ENCODE results near the gene FAT3.

Gene FAT3

DNA sequence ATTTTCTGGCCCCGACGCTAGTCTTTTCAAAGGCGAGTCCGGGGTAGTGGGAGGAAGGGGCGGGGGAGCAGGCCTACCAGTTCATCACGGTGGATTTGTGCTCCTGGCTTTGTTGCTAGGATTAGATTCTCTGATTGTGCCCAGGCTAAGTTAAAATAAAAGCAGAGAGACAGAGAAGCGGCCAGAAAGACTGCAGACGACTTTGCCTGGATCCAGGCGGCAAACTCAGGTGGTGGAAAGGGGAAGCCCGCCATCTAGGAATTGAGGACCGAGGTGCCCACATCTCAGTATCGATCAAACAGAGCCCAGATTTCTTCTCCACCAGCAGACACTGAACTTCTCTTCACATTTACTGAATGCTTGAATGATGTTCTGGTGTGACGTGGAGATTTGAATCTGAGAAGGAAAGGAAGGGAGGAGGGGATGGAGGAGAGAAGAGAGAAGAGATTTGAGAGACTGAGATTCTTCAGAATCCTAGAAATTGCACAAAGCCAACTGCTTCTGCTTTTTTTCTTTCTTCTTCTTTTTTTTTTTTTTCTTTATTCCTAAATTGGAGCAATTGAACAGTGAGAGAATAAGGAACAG, 2.7 kb downstream of the FAT3 start:
- FAIRE-seq (no peak), DNase-seq (ENCODE audit: extremely low spot score, insufficient read length, low read depth) (no peak)

DNA sequence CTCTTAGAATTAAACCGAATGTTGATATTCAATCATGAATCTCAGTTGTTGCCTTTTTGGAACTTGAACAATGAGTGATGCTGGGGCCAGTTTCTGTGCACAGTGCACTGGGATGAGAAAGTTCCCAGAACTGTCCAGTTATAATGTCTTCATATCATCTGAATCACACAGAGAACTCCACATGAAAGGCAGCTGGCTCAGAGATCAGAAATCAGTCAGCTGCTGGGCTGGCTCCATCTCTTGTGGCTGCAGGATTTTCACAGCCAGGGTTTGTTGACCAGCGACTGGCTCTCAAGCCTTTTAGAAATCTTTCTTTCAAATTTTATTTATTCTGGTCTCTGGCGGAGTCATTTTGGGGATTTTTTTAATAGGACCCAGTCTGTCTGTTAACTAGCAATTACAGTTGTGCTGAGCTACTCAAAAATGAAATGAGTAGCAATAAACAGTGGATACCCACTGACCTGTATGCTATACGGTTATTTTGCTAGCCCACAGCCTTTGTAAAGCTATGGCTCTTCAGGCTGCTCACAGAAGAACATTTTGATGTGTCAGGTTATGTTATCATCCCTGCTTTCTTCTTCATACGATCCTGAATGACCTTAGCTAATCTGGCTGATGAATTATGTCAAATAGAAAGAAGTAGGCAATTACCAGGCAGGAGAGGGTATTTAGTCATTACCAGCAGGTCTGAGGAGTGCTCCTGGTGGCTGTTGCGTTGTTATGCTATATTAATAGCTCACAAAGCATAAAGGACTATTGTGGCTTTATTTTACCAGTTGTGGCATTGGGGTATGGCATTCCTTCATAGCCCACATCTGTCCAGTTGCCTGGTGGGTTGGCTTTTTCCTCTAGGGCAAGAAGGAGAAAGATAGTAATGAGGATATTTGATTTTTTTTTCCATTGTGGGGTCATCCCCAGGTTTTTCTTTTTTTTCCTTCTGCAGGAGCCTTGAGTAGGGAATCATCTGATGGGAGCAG, 3.6 kb downstream of the FAT3 start:
- DNase-seq (ENCODE audit: extremely low spot score, insufficient read length, low read depth), result no peak
- FAIRE-seq, result no peak

DNA sequence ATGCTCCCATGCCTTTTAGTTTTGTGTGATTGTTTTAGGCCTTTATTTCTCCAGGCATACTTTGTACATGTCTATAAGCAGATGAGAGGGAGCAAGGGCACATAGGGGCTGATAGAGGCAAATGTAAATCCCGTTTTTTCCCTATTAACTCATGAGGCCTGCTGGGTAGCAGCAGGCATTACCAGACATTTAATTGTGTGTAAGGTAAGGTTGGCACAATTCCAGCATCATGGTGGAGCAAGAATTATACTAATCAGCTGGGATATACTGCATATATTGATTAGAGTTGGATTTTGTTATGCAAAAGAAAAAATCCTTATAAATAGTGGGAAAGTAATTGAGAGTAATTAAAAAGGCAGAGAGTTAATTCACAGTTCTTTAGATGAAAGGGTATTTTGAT, 12.2 kb downstream of the FAT3 start:
- DNase-seq (ENCODE audit: extremely low spot score, insufficient read length, low read depth), result no peak
- no peak for FAIRE-seq

DNA sequence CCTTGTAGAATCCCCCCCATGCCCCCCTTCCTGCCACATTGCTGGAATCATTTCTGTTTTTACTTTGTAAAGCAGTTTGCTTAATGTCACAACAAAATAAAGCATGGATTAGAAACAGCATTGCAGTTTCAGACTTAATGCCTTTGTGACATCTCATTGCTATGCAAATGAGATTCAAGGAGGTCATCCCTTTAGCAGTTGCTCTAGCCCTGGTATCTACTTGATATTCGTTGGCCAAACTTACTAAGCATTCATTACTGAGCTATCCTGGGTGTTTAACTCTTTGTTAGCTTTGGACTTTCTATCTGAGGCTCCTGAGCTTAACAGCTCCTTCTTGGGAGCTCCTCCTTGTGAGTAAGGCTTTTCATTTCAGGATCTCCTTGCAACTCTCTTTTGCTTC, 16.3 kb downstream of the FAT3 start:
- FAIRE-seq, result no peak
- DNase-seq (ENCODE audit: extremely low spot score, insufficient read length, low read depth), result no peak

DNA sequence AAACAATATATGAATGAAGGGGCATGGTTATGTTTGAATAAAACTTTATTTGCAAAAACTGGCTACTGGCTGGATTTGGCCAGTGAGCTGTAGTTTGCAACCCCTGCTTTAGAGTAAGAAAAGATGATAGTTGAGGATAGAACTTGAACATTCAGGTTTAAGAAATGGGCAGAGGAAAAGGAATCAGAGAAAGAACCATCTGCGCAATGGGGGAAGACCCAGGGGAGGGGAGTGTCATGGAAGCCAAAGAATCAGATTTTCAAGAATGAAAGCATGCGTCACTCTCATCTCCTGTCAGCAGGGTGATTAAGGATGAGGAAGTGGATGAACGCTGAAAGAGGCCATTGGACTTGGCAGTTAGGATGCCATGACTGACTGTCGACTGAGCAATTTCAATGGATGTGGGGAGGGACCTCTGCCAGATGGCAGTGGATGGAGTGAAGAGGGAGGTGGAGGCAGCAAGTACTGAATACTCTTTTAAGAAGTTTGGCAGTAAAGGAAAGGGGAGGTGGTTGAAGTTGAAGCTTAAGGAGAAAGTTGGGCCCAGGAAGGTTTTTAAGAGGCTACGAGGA, 21.2 kb downstream of the FAT3 start:
- no peak for DNase-seq (ENCODE audit: extremely low spot score, insufficient read length, low read depth)

DNA sequence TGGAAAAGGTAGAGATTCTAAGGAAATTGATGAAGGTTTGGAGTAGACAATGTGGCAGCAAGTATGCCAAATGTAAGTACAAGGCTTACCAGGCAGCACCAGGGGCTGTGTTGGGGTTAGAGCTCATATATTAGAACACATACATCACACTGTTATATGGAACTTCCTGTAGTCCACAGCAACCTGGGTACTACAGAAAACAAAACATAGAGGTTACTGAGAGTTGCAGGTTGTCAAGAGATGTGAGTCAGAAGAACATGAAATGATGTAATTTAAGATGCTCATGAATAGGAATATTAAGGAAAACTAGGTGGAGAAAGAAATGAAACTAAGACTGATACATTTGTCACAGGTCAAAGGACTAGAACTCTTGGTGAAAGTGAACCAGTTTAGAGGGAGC, 22.0 kb downstream of the FAT3 start:
- no peak for DNase-seq (ENCODE audit: extremely low spot score, insufficient read length, low read depth)
- no peak for FAIRE-seq

More for the DNA sequence above, 21.2 kb downstream of the FAT3 start:
- no peak for FAIRE-seq

DNA sequence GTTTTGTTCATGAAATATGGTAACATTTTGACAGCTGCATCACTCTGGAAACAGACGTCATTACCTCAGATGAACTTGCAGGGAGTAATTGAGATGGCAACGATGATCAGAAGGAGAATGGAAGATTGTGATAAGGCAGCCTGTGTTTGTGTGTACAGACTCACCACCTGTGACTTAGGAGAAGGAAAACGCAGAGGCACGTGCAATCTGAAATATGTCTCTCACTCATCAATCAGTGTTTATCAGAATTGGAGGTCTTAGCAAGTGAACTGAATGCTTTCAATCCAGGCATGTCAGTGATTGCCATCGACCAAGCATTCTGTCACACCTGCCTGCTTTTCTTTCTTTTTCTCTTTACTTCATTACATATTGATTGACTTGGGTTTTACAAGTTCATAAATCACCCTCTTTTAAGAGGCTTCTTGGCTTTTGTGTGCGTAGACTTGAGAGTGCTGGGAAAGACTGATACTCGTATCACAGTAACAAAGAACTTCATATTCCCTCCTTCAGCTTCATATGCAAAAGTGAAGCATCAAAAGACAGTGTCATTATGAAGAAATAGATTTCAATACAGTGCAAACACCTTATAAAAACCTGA, 24.6 kb downstream of the FAT3 start:
- DNase-seq (ENCODE audit: extremely low spot score, insufficient read length, low read depth) (no peak), FAIRE-seq (no peak)

DNA sequence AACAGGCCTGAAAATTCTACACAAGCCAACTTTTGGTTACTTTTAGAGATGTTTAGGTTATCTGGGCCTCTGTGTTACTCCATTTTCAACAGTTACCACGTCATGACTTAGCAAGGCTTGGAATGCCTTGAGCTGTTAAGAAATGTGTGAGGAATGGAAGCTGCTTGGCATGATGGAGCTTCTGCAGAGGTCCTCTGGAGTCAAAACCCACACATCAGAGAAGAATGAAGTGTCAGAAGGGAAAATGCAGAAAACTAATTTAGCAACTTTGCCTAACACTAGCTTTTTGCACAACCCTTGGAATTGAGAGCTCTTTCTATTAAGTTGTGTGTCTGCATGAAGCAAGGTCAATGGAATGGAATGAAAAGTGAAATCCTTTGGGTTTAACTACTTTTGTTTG, 27.4 kb downstream of the FAT3 start:
- DNase-seq (ENCODE audit: extremely low spot score, insufficient read length, low read depth) (no peak), FAIRE-seq (no peak)

DNA sequence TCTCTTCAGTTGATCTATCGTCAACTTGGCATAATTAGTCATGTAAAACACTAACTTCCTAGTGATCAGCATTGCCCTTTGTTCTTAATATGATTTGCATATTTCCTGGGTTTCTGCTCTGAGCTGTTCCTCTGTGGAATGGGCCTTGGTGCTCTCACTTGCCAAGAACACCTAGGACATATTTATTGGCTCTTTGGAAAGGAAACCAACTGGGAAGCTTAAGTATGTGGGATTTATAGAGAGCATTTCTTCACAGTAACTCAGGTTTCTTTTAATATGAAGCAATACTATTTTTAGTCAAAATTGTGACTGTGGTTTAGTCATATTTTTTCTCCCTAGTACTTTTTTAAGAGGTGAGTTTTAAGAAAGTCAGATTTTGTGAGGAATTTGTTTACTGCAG, 28.8 kb downstream of the FAT3 start:
- DNase-seq (ENCODE audit: extremely low spot score, insufficient read length, low read depth), result no peak
- no peak for FAIRE-seq

DNA sequence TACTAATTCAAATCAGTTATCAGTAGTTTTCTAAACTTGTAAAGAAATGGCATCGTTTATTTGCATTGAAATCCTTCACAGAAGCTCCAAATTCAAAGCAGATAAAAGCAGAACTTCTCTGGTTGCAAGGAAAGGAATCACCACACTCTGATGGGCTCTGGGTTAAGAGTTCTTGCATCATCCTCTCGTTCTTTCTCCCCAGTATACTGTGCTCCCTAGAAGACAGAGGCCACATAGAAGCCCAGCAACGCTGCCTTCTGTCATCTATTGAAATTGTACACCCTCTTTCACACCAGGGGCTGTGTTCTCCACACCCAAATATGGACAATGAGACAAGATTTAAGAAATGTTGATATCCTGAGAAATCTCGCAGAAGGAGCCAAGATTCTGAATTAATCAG, 29.3 kb downstream of the FAT3 start:
- DNase-seq (ENCODE audit: extremely low spot score, insufficient read length, low read depth) (no peak), FAIRE-seq (no peak)

DNA sequence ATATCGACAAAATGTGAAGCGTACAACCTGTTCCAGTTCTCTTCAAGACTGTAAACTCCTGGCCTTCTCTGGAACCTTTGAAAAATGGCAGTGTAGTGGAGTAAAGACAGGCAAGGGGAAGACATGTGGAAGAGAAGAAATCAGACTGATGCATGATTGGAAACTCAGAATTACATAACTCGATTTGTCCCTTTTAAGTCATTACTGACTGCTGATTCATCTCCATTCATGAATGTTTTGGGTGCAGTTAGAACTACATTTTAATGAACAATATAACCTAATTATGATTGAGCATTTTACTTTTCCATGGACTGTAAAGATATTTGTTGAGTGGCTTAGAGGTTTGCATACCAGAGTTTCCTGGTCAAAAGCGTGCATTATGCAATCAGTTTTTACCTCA, 32.9 kb downstream of the FAT3 start:
- FAIRE-seq, result no peak
- DNase-seq (ENCODE audit: extremely low spot score, insufficient read length, low read depth), result no peak

DNA sequence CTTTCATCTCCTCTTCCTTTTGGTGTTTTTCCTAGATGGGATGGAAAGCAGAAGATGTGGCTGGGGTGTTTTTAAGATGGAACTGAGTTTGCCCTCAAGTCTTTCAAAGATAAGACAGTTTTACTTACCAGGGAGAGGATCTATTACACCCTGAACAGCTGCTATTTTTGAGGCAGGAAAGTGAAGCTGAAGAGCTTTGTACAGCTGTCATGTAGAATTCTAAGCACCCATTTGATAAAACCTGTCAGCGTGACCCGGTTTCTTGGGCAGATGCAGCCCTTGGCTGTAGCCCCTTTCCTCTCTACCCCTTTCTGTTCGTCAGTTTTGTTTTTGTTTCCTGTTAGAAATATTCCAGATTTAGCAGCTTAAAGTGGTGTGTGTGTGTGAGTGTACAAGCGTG, 35.2 kb downstream of the FAT3 start:
- no peak for DNase-seq (ENCODE audit: extremely low spot score, insufficient read length, low read depth)
- FAIRE-seq, result no peak

DNA sequence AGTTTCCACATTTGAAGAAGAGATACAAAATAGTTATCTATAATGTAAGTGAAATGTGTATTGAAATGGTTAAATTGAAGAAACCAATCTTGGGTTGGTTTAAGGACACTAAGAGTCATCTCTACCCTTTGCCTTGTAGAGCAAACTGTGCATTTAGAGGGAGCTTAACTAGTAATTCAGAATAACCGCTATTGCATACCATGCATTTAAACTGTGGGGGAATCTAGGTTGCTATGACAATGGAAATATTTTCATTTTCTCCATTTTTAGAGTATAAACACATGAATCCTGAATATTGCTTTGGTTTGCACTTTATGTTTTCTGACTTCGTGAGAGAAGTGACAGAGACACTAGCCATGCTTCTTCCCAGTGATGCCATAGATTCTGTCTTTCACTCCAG, 39.7 kb downstream of the FAT3 start:
- DNase-seq (ENCODE audit: extremely low spot score, insufficient read length, low read depth) (no peak), FAIRE-seq (no peak)

DNA sequence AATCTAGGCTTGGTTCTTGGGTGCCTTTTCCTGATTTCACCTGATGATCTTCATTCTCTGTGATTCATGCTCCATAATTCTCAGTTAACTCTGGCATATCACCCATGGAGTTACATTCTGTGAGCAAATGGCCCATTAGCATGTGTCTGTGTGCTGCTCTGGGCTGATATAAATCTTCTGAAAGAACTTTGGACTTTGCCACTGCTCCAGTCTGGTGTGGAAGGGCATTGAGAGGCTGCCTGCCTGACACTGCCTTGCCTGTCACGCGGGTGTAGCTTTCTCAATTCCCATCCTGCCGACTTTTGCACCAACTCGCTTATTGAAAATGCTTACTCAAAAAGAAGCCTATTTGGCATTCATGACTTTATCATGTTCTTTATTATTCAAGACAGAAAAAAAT, 42.2 kb downstream of the FAT3 start:
- FAIRE-seq (no peak), DNase-seq (ENCODE audit: extremely low spot score, insufficient read length, low read depth) (no peak)

DNA sequence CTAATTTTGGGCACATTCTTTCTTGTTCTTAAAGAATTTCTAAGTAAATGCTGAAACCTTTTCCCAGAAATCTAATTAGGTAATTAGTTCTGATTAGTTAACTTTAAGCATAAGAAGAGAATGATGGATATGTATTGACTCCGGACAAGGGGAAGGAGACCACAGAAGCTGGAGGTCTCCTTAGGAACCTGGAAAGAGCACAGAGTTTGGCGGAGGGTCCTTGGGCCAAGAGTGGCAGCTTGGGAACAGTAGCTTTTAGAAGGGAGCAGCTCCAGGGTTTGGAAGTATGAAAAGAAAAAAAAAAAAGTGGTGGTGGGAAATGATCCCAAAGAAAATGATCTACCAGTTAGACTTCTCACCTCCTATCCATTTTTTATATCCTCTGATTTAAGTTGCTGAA, 42.7 kb downstream of the FAT3 start:
- DNase-seq (ENCODE audit: extremely low spot score, insufficient read length, low read depth) (no peak), FAIRE-seq (no peak)

DNA sequence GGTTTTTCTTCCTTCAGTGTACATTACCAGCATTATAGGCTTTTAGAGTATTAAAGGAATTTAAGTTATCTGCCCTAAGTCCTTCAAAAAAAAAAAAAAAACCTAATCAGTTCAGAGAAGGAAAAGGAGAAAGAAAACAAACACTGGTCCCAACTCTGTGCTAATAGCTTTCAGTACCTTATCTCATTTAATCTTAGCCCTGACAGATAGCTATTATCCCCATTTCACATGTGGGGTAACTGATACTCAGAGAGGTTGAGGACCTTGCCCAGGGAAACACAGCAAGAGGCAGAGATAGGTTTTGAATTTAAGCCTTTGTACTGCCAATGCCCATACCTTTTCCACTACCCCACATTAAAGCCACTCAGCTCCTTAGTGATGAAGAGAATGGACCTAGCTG, 43.4 kb downstream of the FAT3 start:
- DNase-seq (ENCODE audit: extremely low spot score, insufficient read length, low read depth) (no peak), FAIRE-seq (no peak)

DNA sequence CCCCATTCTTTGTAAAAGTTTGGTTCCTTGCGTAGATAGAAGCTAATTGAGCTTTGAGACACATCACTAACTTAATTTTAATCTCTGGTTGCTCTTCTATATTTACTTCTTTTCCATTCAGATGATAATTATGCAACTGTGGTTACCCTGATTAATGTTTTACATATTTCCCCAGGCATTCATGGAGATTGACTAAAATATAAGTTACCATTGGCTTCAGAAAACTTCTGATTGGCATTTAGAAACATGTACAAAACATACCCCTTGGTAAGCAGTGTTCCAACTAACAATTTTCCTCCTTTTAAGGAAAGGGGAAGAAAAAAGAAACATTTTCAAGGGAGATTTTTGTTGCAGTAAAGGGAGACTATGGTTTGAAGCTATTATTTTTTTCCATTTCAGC, 43.9 kb downstream of the FAT3 start:
- FAIRE-seq (no peak), DNase-seq (ENCODE audit: extremely low spot score, insufficient read length, low read depth) (no peak)

DNA sequence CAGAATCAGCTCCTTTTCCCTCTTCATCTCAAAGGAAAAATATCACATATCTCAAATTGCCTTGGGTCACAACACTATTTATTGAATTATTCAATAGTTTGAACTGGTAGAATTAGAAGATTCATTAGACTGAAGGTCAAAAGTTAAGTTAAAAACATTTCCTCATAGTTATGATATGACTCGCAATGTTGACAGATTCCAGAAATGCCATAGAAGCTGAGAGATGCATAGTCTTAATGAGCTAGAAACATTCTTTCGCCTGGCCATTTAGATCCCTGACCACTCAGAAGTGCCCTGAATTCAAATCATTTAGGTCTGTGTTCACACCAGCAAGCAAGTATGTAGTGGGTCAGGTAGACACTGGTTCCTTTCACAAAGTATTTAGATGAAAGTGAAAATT, 44.4 kb downstream of the FAT3 start:
- FAIRE-seq (no peak), DNase-seq (ENCODE audit: extremely low spot score, insufficient read length, low read depth) (no peak)

DNA sequence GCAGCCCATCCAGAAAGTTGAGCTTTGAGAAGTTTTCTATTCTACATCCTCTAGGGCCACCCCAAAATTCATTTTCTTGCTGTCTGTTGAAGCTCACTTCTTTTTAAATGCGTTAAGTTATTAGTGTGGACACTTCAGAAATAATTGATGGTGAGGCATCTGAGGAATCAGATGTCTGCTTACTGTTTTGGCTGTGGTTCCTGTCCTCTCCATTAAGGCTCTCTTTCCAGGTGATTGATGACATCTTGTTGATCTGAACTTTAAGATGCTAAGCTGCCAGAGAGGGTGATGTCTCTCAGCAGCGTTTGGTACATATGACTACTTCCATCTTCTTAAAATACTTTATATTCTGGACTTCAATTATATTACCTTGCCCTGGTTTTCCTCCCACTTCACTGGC, 45.2 kb downstream of the FAT3 start:
- no peak for DNase-seq (ENCODE audit: extremely low spot score, insufficient read length, low read depth)
- FAIRE-seq, result no peak

DNA sequence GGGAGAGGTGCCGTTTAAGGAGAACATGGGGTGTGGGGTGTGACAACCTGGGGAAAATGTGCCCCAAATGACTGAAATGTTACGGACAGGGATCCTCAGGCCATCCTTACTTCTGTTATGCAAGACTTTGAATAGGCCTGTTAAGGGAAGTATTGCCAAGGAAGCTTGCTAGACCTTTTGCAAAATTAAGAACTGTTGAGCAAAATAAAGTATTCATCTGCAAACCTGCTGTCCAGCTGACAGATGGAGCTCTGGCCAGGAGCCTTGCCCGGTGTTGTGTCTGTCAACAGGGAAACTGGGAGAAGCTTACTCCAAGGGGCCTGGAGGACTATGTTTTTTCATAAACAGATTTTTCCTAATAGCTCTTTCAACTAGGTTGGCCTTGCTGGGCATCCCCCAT, 48.0 kb downstream of the FAT3 start:
- DNase-seq (ENCODE audit: extremely low spot score, insufficient read length, low read depth) (no peak), FAIRE-seq (no peak)

All from GM18507 (cell line).